Omental fat pad (tissue), 4 donors: ENCODE data around the gene RNF150. TPM values are rescaled to one million over a fixed set of nuclear protein-coding genes. Genes with fewer than 3 reads are reported as not detected.

Experiments used
- ATAC-seq: fragments of 150-250 bp; one replicate; pipeline ENCODE4 v1.9.1; 2016; ENCODE audit warnings: mild to moderate bottlenecking, moderate library complexity; ENCODE audit not compliant: low FRiP score
- DNase-seq: peaks from one replicate; pipeline ENCODE4 v3.0.0-alpha.2; 2019; ENCODE audit warnings: low spot score
- CTCF ChIP-seq, 3 donors: fragments of 450-650 bp; IDR thresholded peaks; one replicate each; pipeline ENCODE4 v1.5.1; 2016 to 2017; ENCODE audit warnings: antibody characterized with exemption in 3 of 3, mild to moderate bottlenecking in 3 of 3, moderate library complexity in 2 of 3
- total RNA-seq, 4 donors: library from RNA; depleted of rRNA; stranded (reverse); fragments of >200 nt; gene quantifications; one replicate each; pipeline ENCODE4 v1.1.0, GENCODE V29; 2016

Gene RNF150
- total RNA-seq, 4 donors from 2014 or later = 9.8 to 40.1 (median 15.6) TPM

GRCh38 chr4:141028024-141028529 lies 105.2 kb downstream of the RNF150 start:
- DNase-seq (no peak), ATAC-seq (peak; percentile 78)
- TF ChIP-seq CTCF (IDR thresholded peaks at IDR 0.05) = no peak

GRCh38 chr4:141027421-141027820 lies 105.8 kb downstream of the RNF150 start:
- no peak for TF ChIP-seq CTCF (IDR thresholded peaks at IDR 0.05)
- DNase-seq = no peak
- ATAC-seq = no peak

- no peak for TF ChIP-seq CTCF (IDR thresholded peaks at IDR 0.05)
- ATAC-seq = no peak
- no peak for DNase-seq
Measured at GRCh38 chr4:141026900-141027299, 106.4 kb downstream of the RNF150 start.

- TF ChIP-seq CTCF (IDR thresholded peaks at IDR 0.05) = no peak
- ATAC-seq (no peak), DNase-seq (no peak)
Measured at GRCh38 chr4:141023051-141023450, 110.2 kb downstream of the RNF150 start.

GRCh38 chr4:141022111-141022695 lies 111.1 kb downstream of the RNF150 start:
- DNase-seq (no peak), ATAC-seq (no peak)
- no peak for TF ChIP-seq CTCF (IDR thresholded peaks at IDR 0.05)

GRCh38 chr4:141021397-141022110 lies 111.7 kb downstream of the RNF150 start:
- ATAC-seq = no peak

More at GRCh38 chr4:141021397-141022110, 111.7 kb downstream of the RNF150 start:
- no peak for TF ChIP-seq CTCF (IDR thresholded peaks at IDR 0.05)
- no peak for DNase-seq
